GM21737 (cell line): Measurements from ENCODE around the gene IFIT1.
A peak's percentile ranks its signal among the peaks of the same experiment; 100 is the strongest.
"Not testable (repeated sequence)": the region's sequence is repeated elsewhere in the genome, so short reads cannot be mapped to it uniquely, and the experiment has no call there.

Experiments
- ATAC-seq: cut with Tn5 transposase; IDR thresholded peaks from one replicate; pipeline ENCODE4 v1.9.1; 2021; ENCODE audit warnings: mild to moderate bottlenecking, moderate library complexity; ENCODE audit not compliant: unreplicated experiment

The IFIT1 gene

DNA sequence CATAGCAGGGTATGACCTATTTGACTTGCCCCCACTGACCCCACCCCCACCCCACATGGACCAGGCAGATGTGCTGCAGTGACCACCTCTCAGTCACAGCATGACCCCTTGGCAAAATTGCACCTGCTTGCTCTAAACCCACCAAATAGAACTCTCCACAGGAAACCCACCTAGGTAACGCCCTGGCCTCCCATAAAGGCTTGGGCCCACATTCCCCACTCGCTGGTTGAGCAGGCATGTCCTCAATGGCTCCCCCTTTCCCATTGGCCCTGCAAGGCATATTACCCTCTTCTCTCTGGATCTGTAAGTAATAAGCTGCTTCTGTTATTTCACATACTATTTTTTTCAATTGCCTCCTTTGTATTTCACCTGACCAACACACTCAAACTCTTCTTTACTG lies 2.7 kb downstream of the IFIT1 start:
- ATAC-seq, result no peak

DNA sequence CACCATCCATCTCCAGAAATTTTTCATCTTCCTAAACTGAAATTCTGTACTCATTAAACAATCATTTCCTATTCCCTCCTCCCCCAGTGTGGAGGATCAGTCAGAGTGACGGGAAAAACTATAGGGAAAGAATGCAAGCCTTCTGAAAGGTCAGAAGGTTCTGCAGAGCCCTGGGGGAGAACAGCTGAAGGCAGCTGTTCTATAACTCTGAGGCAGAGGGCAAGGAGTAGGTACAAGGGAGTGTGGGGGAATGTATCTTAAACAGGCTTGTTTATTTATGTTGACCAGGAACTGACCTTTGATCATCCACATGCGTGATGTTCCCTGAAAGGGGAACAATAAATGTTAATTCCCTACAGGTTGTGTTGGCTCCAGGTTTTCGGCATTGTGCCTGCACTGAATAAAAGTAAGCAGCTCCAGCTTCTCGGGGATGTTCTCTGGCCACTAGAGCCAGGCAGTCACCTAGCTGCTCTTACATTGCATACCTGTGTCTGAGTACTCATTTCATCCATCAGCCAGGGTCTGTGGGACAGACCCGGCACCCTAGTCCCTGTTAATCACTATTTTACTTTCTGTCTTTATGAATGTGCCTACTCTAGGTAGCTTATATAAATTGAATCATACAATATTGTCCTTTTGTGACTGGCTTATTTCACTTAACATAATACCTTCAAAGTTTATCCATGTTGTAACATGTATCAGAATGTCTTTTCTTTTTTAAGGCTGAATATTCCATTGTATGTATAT lies 5.8 kb downstream of the IFIT1 start:
- no peak for ATAC-seq

DNA sequence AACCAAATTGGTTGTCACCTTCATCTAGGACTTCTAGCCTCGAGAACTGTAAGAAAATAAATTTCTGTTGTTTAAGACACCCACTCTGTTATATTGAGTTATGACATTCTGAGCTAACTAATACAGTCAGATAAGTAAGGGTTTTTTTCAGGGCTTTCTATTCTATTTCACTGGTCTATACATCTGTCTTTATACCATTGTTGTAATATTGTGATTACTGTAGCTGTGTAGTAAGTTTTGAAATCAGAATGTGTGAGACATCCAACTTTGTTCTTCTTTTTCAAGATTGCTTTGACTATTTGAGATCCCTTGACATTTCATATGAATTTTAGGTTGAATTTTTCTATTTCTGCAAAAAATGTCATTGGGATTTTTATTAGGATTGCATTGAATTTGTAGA lies 7.5 kb downstream of the IFIT1 start:
- ATAC-seq, result no peak

DNA sequence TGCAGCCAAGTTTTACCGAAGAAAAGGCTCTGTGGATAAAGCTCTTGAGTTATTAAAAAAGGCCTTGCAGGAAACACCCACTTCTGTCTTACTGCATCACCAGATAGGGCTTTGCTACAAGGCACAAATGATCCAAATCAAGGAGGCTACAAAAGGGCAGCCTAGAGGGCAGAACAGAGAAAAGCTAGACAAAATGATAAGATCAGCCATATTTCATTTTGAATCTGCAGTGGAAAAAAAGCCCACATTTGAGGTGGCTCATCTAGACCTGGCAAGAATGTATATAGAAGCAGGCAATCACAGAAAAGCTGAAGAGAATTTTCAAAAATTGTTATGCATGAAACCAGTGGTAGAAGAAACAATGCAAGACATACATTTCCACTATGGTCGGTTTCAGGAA lies 10.6 kb downstream of the IFIT1 start:
- no peak for ATAC-seq

DNA sequence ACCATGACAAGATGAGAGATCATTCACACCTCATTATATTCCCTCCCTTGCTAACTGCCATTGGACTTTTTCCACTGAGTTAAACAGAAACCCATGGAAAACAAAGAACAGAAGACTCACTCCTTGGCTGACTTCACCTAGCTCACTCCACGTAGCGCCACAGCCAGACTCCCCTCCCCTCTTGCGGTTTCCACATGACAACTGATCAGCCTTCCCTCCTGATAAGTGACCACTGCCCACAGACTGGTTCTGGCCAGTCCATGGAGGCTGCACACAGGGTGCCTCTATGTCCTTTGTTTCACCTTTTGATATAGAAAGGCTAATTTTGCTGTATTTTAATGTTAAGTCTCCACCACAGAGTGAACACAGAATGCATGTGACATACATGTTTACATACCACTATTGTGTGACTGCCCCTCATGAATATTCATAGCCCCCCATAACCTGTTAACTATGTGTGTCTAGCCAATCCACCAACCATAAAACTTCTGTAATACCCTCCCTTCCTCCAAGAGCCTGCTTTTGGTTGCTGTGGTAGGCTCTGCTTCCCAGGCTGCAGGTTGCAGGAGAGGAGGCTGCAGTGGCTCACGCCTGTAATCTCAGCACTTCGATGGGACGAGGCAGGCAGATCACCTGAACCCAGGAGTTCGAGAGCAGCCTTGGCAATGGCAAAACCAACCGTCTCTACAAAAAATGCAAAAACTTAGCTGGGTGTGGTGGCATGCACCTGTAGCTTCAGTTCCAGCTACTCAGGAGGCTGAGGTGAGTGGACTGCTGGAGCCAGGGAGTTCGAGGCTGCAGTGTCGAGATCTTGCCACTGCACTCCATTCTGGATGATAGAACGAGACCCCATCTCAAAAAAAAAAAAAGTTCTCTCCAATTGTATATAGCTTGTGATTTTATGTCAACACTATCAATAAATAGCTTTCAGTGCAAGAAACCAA lies 12.0 kb downstream of the IFIT1 start:
- no peak for ATAC-seq

DNA sequence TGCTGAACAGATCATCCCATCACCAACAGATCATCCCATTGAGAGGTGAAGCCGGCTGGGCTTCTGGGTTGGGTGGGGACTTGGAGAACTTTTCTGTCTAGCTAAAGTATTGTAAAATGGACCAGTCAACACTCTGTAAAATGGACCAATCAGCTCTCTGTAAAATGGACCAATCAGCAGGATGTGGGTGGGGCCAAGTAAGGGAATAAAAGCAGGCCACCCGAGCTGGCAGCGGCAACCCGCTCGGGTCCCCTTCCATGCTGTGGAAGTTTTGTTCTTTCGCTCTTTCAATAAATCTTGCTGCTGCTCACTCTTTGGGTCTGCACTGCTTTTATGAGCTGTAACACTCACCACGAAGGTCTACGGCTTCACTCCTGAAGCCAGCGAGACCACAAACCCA lies 13.8 kb downstream of the IFIT1 start:
- not testable (repeated sequence) for ATAC-seq

DNA sequence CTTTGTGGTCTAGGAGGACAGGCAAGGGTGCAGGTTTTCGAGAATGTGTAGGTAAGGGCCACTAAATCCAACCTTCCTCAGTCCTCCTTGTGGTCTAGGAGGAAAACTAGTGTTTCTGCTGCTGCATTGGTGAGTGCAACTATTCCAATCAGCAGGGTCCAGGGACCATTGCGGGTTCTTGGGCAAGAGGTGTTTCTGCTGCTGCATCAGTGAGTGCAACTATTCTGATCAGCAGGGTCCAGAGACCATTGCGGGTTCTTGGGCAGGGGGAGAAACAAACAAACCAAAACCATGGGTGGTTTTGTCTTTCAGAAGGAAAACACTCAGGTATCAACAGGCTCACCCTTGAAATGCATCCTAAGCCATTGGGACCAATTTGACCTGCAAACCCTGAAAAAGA lies 15.4 kb downstream of the IFIT1 start:
- ATAC-seq, result not testable (repeated sequence)

DNA sequence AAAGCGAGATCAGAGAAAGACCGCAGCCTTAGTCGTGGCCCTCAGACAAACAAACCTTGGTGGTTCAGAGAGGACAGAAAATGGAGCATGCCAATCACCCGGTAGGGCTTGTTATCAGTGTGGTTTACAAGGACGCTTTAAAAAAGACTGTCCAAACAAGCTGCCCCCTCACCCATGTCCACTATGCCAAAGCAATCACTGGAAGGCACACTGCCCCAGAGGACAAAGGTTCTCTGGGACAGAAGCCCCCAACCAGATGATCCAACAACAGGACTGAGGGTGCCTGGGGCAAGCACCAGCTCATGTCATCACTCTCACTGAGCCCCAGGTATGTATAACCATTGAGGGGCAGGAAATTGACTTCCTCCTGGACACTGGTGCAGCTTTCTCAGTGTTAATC lies 16.9 kb downstream of the IFIT1 start:
- not testable (repeated sequence) for ATAC-seq

DNA sequence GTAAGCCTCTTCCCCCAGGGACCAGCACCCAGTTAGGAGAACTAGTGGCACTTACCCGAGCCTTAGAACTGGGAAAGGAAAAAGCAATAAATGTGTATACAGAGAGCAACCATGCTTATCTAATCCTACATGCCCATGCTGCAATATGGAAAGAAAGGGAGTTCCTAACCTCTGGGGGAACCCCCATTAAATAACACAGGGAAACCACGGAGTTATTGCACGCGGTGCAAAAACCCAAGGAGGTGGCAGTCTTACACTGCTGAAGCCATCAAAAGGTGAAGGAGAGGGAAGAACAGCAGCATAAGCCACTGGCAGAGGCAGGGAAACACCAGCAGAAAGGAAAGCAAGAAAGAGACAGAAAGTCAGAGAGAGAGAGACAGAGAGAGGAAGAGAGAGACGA lies 18.1 kb downstream of the IFIT1 start:
- not testable (repeated sequence) for ATAC-seq

DNA sequence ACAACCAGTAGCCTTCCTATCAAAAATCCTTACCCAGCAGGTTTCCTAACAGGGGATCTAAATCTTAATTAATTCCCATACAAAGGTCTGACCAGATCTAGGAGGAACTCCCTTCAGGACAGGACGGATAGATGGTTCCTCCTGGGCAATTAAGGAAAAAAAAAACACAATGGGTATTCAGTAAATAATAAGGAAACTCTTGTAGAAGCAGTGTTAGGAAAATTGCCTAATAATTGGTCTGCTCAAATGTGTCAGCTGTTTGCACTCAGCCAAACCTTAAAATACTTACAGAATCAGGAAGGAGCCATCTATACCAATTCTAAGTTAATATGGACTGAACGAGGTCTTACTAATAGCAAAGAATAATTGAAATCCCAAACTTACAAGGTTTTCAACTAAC lies 18.7 kb downstream of the IFIT1 start:
- ATAC-seq, result not testable (repeated sequence)

DNA sequence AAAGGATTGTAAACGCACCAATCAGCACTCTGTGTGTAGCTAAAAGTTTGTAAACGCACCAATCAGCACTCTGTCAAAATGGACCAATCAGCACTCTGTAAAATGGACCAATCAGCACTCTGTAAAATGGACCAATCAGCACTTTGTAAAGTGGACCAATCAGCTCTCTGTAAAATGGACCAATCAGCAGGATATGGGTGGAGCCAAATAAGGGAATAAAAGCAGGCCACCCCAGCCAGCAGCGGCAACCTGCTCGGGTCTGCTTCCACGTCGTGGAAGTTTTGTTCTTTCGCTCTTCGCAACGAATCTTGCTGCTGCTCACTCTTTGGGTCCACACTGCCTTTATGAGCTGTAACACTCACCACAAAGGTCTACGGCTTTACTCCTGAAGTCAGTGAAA lies 19.9 kb downstream of the IFIT1 start:
- not testable (repeated sequence) for ATAC-seq

DNA sequence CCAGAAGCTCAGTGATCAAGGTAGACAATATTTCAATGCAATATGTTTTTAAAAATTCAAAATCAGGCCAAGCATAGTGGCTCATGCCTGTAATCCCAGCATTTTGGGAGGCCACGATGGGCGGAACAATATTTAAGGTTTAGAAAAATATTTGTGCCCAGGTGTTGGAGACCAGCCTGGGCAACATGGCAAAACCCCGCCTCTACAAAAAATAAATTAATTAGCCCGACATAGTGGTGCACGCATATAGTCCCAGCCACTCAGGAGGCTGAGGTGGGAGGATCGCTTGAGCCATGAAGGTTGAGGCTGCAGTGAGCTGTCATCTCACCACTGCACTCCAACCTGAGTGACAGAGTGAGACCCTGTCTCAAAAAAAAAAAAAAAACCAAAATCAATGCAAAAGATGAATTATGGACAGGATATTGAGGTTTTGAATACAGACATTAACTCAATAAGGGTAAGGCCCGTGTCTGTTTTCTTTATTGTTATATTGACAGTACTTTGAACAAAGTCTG lies 21.0 kb downstream of the IFIT1 start:
- ATAC-seq, result no peak

DNA sequence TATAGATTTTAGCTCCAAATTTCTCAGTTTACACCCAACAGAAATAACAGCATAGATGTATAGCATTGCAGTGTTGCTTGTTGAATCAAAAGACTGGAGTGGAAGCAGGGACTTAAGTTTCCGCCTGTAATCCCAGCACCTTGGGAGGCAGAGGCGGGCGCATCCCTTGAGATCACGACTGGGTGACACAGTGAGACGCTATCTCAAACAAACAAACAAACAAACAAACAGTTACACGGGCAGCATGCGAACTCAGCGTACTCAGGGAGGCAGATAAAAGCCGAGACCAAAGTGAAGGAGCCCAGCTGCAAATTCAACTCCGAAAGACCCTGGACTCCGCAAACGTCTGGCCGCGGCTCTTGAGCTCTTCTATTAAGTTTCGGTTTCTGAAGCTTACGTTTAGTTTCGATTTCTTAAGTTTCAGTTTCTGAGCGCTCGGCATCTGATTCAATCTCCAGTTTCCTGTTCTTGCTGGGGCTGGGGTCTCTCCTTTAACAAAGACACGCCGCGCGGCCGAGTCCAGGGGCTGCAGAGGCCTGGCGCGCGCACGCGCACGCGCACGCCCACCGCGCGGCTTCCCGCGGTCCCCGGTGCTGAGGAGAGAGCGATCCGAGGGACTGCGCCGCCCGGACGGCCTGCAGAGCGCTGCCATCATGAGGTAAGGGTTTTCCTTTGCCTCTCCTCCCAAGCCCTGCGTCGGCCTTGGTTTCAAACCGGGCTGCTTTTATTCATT lies 21.9 kb downstream of the IFIT1 start, which contains the start of gene IFIT5:
Gene IFIT5, plus strand, starts transcription at position 423 of the 733 bp plus-strand sequence. Its CDS starts 231 bp downstream, at position 654.
- ATAC-seq, result peak; percentile 80

DNA sequence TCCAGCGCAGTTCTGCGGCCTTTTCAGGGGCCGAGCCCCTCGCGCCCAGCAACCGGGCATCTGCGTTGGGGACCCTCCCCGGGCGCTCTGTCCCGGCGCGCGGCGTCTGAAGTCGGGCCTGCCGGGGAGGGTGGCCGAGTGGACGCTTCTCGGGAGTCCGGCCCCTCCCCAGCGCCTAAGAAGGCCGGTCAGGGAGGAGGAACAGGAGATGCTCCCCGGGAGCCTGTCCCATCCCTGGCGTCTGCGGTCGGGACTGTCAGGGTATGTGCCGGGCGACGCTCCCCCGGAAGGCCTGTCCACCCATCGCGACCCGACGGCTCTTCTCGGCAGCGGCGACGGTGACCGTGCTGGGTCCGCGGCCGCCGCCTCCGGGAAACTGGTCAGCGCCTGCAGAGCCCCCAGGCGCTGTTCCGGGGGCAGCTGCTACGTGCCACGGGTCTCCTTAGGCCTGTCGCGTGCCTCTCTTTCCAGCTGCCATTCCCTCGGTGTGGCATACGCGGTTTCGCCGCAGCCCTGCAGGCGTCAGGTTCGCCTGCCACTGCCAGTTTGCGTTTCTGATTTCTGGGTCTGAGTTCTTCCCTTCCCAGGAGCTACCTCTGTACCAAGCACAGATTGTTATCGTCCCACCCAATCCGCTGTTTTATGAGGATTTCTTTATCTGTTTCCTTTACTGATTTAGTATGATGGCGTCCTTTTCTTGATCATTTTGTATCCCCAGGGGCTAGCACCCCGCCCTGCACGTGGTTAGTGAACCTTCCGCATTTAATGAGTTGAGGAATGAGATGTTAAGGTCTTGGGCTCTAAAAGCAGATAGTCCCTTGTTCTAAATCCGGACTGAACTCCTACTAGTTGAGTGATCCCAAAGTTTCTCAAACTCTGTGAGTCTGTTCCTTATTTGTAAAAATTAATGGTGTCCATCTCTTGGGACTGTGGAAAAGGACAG lies 22.7 kb downstream of the IFIT1 start:
- ATAC-seq, result peak; percentile 36

DNA sequence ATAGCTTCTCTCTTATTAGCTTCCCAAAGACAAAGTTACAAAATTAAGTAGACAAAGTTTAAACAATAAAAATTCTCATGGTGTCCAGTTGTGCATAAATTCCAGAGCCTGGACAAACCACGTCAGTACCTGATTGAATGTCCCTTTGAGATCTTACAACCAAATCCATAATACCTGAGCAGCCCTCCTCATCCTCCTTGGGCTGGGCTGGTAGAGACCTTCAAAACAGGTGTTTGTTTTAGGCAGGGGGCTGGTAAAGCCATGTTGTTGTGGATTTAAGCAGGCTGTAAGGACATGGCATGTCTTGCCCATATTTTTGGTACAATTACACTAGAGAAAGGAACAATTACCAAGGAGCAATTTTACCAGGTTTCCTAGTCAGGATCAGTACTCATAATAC lies 24.0 kb downstream of the IFIT1 start:
- no peak for ATAC-seq

DNA sequence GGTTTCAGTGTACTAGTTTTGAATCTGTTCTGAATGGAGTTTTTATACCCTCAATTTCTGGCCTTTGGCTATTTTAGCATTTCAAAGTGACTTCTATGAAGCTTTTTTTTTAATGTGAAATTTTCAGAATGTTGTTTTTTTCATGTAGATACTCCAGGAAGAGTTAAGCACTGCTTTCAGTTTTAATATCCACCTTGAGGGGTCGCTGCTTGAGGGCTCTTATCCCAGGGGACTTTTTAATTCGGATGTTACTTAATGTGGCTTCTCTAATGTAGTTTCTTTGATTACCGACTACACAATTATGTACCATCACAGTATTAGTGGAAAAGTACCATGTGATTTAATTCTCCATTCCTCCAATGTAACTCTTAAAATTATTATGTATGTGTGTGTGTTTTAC lies 27.1 kb downstream of the IFIT1 start:
- ATAC-seq, result no peak

DNA sequence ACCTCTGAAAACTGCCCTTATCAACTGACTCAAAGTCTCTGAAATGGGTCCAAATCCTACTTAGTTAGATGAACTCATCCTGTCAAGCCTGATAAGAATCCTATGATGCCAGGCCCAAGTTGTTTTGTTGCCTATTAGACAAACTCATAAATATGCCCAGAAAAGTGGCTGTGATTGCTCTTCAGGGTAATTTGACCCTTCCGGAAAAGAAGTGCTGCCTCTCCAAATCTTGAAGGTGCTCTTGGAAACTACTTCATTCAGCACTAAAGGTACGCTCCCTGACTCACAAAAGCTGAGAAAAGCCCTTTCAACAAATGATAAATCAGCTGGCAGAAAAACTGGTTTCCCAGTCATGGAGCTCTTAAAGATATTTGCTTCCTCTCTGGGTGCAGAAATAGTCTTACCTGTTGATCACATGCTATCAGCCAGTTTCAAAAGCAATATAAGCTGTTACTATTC lies 28.6 kb downstream of the IFIT1 start:
- ATAC-seq, result no peak

DNA sequence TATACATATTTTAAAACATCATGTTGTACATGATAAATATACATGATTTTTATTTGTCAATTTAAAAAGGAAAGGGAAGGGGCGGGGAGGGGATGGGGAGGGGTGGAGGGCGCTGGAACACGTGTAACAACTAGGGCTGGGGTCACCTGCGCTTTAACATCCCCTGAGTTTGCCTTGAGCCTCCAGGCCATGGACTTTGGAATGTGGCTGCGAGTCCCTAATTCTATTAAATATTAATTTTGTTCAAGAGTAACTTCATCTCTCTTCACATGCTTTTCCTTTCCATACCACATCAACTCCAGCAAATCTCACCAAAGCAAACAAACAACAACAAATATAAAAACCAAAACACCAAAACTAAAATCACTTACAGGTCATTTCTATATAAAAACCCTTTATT lies 32.6 kb downstream of the IFIT1 start:
- ATAC-seq, result no peak

DNA sequence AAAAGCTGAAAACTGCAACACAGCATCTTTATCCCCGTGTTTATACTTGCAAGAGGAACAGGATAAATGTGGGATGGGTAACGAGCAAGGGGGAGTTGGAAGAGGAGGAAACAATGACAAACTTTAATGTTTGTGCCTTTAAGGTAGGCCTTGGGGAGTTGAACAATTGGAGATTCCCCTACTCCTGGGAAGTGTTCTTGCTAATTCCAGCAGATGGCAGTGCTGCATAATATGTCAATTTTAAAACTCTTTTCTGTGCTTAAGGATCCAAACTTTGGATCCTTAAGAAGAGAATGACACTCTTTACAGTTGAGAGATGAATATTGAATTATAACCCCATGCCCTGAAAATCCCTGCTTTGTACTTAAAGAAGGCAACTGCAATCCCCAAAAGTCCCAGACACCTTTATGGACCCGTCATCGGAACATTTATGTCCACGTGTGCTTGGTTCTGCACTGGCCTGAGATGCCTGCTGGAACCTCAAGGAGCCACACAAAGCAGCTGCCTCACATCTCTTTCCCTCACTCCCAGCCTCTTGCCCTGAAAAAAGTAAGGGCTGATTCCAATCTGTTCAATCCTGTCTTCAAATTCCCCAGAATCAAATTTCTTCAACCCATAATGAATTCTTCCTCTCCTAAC lies 33.9 kb downstream of the IFIT1 start:
- ATAC-seq, result no peak
